ENCODE data around the gene ITGA5. TPM values are rescaled to one million over a fixed set of nuclear protein-coding genes. Genes with fewer than 3 reads are reported as not detected.

ITGA5 gene
- total and polyA plus RNA-seq, 2 of the 13 experiments (the other 11 are each of a cell fraction or from before 2014, with no cell fraction given) = 0.20 to 0.40 TPM

DNA sequence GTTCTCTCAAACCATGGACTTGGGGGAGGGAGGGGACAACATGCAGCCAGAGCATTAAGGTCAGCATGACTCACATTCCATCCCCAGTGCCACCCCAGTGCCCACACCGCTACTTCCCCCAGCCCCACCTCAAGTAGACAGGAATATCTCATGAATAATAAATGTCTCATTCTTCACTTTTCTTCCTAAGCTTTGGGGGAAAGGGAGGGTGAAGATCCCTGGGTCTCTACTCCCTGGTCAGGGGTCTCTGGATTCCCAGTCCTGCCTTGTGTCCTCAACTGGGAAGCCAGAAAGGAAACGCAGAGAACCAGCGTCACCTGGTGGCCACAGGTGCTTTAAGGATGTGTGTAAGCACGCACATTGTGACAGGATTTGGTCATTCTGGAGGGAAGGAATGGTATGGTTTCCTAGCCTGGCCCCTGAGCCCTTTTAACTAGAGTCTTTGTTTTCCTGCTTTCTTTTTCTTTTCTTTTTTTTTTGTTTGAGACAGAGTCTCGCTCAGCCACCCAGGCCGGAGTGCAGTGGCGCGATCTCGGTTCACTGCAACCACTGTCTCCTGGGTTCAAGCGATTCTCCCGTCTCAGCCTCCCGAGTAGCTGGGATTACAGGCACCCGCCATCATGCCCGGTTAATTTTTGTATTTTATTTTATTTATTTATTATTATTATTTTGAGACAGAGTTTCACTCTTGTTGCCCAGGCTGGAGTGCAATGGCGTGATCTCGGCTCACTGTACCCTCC lies 58.2 kb downstream of the ITGA5 start (continued):
- no peak for TF ChIP-seq ZNF792 (CRISPR knock-in tag; IDR thresholded peaks at IDR 0.05)
- TF ChIP-seq U2AF1 (optimal IDR thresholded peaks at IDR 0.05; ENCODE audit: low read depth, low read length) = no peak
- no peak for TF ChIP-seq ZNF687 (CRISPR knock-in tag; IDR thresholded peaks at IDR 0.05)
- TF ChIP-seq SKIL (CRISPR knock-in tag; IDR thresholded peaks at IDR 0.05; ENCODE audit: borderline replicate concordance) = no peak
- no peak for TF ChIP-seq ZNF260 (CRISPR knock-in tag; IDR thresholded peaks at IDR 0.05; ENCODE audit: borderline replicate concordance, low read depth)
- TF ChIP-seq HIC2 (CRISPR knock-in tag; IDR thresholded peaks at IDR 0.05; ENCODE audit: low read depth) = peak; percentile 40; the same call in 1 of the 2 replicates
- TF ChIP-seq NFYB (CRISPR knock-in tag; IDR thresholded peaks at IDR 0.05) = no peak
- no peak for TF ChIP-seq PAWR (CRISPR knock-in tag; IDR thresholded peaks at IDR 0.05; ENCODE audit: borderline replicate concordance)
- peak; percentile 12; the same call in 1 of the 2 replicates for TF ChIP-seq HNF4A (CRISPR knock-in tag; IDR thresholded peaks at IDR 0.05)
- no peak for TF ChIP-seq MLXIP (CRISPR knock-in tag; IDR thresholded peaks at IDR 0.05; ENCODE audit: borderline replicate concordance)
- no peak for TF ChIP-seq ONECUT2 (CRISPR knock-in tag; IDR thresholded peaks at IDR 0.05)
- no peak for TF ChIP-seq ZNF468 (CRISPR knock-in tag; IDR thresholded peaks at IDR 0.05)
- TF ChIP-seq SRY (CRISPR knock-in tag; IDR thresholded peaks at IDR 0.05) = no peak
- no peak for TF ChIP-seq PAX8 (CRISPR knock-in tag; IDR thresholded peaks at IDR 0.05; ENCODE audit: borderline replicate concordance)
- TF ChIP-seq, protein P1, sequence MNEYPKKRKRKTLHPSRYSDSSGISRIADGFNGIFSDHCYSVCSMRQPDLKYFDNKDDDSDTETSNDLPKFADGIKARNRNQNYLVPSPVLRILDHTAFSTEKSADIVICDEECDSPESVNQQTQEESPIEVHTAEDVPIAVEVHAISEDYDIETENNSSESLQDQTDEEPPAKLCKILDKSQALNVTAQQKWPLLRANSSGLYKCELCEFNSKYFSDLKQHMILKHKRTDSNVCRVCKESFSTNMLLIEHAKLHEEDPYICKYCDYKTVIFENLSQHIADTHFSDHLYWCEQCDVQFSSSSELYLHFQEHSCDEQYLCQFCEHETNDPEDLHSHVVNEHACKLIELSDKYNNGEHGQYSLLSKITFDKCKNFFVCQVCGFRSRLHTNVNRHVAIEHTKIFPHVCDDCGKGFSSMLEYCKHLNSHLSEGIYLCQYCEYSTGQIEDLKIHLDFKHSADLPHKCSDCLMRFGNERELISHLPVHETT (CRISPR knock-in tag; conservative IDR thresholded peaks at IDR 0.05) = no peak
